Right atrium auricular region (tissue), 2 donors: Measurements from ENCODE around the gene PRODH2. TPM values are rescaled to one million over a fixed set of nuclear protein-coding genes. Genes with fewer than 3 reads are reported as not detected.
"Not testable (repeated sequence)": the region's sequence is repeated elsewhere in the genome, so short reads cannot be mapped to it uniquely, and the experiment has no call there.

Experiments
- DNase-seq: peaks from one replicate; pipeline ENCODE4 v3.0.0-alpha.2; 2019; ENCODE audit warnings: low spot score
- H3K27ac ChIP-seq, 2 donors: fragments of 200-600 bp; sonication (generic); 1 replicate in 1 of 2; 2 replicates in 1 of 2; pipeline ENCODE4 v1.5.1; 2016 to 2019
- H3K27me3 ChIP-seq, 2 donors: fragments of 200-600 bp; sonication (generic); one replicate each; pipeline versions ENCODE4 v1.5.1 to v1.6.0; 2017 to 2019
- H3K36me3 ChIP-seq: fragments of 200-600 bp; sonication (generic); one replicate; pipeline ENCODE4 v1.5.1; 2016
- H3K4me1 ChIP-seq, 2 donors: fragments of 200-600 bp; sonication (generic); one replicate each; pipeline versions ENCODE4 v1.5.1 to v1.6.0; 2017 to 2019
- H3K4me3 ChIP-seq, 2 donors: fragments of 200-600 bp; sonication (generic); 1 replicate in 1 of 2; 2 replicates in 1 of 2; pipeline ENCODE4 v1.5.1; 2017 to 2019; ENCODE audit warnings: mild to moderate bottlenecking in 1 of 2, moderate library complexity in 1 of 2
- H3K9me3 ChIP-seq, 2 donors: fragments of 200-600 bp; sonication (generic); one replicate each; pipeline ENCODE4 v1.5.1; 2019
- CTCF ChIP-seq, 2 donors: fragments of 200-600 bp; sonication (generic); IDR thresholded peaks; one replicate each; pipeline ENCODE4 v1.5.1; 2019; ENCODE audit warnings: antibody characterized with exemption in 2 of 2
- total RNA-seq, 2 donors: library from RNA; depleted of rRNA; stranded (reverse); fragments of >200 nt; gene quantifications; one replicate each; pipeline ENCODE4 v1.1.0, GENCODE V29; 2016

The PRODH2 gene
- total RNA-seq, 2 donors from 2014 or later = not detected

- no peak for DNase-seq
- peak overlapping the region in 1 of 2 donors; percentile 40 for H3K4me3 ChIP-seq
- peaks cover 15 to 29% of the 10 kb centered on the region in 2 donors for H3K27me3 ChIP-seq
- H3K9me3 ChIP-seq = peaks cover 0 to 1% of the 10 kb centered on the region in 2 donors
- TF ChIP-seq CTCF (IDR thresholded peaks at IDR 0.05) = no peak
- peaks cover 0 to 15% of the 10 kb centered on the region in 2 donors for H3K4me1 ChIP-seq
- no peaks in the 10 kb centered on the region for H3K36me3 ChIP-seq
- H3K27ac ChIP-seq = no peak overlapping the region
Measured at GRCh38 chr19:35844482-35845214, 32.0 kb upstream of the PRODH2 start.

- peaks cover 0 to 15% of the 10 kb centered on the region in 2 donors for H3K4me1 ChIP-seq
- peaks cover 15 to 21% of the 10 kb centered on the region in 2 donors for H3K27me3 ChIP-seq
- H3K4me3 ChIP-seq = no peak overlapping the region
- no peak for TF ChIP-seq CTCF (IDR thresholded peaks at IDR 0.05)
- peaks cover 0 to 9% of the 10 kb centered on the region in 2 donors for H3K9me3 ChIP-seq
- H3K27ac ChIP-seq = no peak overlapping the region
- no peak for DNase-seq
- H3K36me3 ChIP-seq = no peaks in the 10 kb centered on the region
Measured at GRCh38 chr19:35843676-35844481, 31.2 kb upstream of the PRODH2 start.

GRCh38 chr19:35842666-35843272 is 30.1 kb upstream of the PRODH2 start:
- H3K36me3 ChIP-seq = no peaks in the 10 kb centered on the region
- H3K4me3 ChIP-seq = no peak overlapping the region
- peaks cover 0 to 15% of the 10 kb centered on the region in 2 donors for H3K4me1 ChIP-seq
- no peak for DNase-seq
- TF ChIP-seq CTCF (IDR thresholded peaks at IDR 0.05) = no peak
- H3K27ac ChIP-seq = no peak overlapping the region
- H3K27me3 ChIP-seq = peaks cover 15 to 21% of the 10 kb centered on the region in 2 donors
- peaks cover 0 to 18% of the 10 kb centered on the region in 2 donors for H3K9me3 ChIP-seq

- H3K27me3 ChIP-seq = peaks cover 15 to 21% of the 10 kb centered on the region in 2 donors
- peaks cover 0 to 15% of the 10 kb centered on the region in 2 donors for H3K4me1 ChIP-seq
- H3K9me3 ChIP-seq = peaks cover 0 to 18% of the 10 kb centered on the region in 2 donors
- no peak for TF ChIP-seq CTCF (IDR thresholded peaks at IDR 0.05)
- no peak overlapping the region for H3K27ac ChIP-seq
- H3K4me3 ChIP-seq = no peak overlapping the region
- no peaks in the 10 kb centered on the region for H3K36me3 ChIP-seq
- no peak for DNase-seq
Measured at GRCh38 chr19:35841961-35842595, 29.4 kb upstream of the PRODH2 start.

- not testable (repeated sequence) for H3K27ac ChIP-seq, H3K4me3 ChIP-seq, H3K27me3 ChIP-seq, H3K36me3 ChIP-seq, DNase-seq, H3K4me1 ChIP-seq
- H3K9me3 ChIP-seq = peaks cover 0 to 18% of the 10 kb centered on the region in 2 donors
Measured at GRCh38 chr19:35836096-35836495, 23.5 kb upstream of the PRODH2 start.
